ENCODE data around the gene NEK7.

The NEK7 gene

DNA sequence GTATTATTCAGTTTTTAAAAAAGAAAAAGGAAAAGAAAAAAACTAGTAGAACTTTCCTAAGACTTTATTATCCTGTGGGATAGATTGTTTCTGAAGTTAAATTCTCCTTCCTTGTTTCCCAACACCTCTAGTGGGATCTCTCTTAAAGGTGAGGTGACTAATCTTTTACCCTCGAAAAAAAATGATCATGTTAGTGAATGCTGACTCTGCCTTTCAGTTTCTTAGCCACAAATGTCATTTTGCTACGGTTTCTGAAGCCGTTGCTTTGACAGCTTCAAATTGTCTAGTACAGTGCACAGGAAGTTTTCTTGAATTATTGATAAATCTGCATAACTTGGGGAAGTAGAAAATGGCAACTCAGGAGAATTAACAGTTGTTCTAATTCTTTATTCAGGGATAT is 13.0 kb upstream of the NEK7 start:
- H3K4me3 ChIP-seq (ENCODE audit: low read depth, low read length) = no peak overlapping the region
- DNase-seq (ENCODE audit: low read depth) = no peak
- TF ChIP-seq, protein P1, sequence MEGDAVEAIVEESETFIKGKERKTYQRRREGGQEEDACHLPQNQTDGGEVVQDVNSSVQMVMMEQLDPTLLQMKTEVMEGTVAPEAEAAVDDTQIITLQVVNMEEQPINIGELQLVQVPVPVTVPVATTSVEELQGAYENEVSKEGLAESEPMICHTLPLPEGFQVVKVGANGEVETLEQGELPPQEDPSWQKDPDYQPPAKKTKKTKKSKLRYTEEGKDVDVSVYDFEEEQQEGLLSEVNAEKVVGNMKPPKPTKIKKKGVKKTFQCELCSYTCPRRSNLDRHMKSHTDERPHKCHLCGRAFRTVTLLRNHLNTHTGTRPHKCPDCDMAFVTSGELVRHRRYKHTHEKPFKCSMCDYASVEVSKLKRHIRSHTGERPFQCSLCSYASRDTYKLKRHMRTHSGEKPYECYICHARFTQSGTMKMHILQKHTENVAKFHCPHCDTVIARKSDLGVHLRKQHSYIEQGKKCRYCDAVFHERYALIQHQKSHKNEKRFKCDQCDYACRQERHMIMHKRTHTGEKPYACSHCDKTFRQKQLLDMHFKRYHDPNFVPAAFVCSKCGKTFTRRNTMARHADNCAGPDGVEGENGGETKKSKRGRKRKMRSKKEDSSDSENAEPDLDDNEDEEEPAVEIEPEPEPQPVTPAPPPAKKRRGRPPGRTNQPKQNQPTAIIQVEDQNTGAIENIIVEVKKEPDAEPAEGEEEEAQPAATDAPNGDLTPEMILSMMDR (IDR thresholded peaks at IDR 0.05; ENCODE audit: low read depth, low read length, missing control alignments) = no peak

DNA sequence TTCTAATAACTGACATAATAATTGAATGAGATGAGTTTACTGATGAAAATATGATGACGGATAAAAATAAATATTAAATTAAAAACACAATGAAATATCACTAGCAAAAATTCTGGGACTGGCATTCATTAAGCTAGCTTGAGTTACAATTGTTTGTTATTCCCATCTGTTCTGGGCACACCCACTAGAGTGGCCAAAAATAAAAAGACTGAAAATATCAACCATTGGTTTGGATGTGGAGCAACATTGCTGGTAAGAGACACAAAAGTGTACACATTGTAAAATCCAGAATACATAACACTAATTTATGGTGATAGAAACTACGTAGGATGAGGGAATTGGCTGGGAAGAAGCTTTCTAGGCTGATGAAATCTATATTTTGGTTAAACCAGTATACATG is 9.6 kb upstream of the NEK7 start:
- no peak for DNase-seq (ENCODE audit: low read depth)
- no peak overlapping the region for H3K4me3 ChIP-seq (ENCODE audit: low read depth, low read length)
- TF ChIP-seq, protein P1 (IDR thresholded peaks at IDR 0.05; ENCODE audit: low read depth, low read length, missing control alignments) = no peak

DNA sequence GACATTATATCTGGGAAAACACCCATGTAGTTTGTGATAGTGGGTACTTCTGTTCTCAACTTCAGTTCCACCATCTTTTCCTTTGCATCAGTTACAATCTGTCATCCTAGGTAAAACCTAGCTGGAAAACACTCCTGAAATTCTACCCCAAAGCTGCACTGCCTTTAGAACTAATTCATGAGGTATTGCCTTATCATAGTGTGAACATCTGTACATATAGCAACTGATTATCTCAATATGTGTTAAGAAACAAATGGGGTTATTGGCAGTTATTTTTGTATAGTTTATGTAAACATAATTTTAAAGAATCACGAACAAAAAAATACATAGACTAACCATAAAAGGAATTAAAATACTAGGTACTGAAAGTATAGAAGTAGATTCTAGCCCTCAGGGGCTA is 6.4 kb upstream of the NEK7 start:
- DNase-seq (ENCODE audit: low read depth) = no peak
- no peak overlapping the region for H3K4me3 ChIP-seq (ENCODE audit: low read depth, low read length)
- TF ChIP-seq, protein P1 (IDR thresholded peaks at IDR 0.05; ENCODE audit: low read depth, low read length, missing control alignments) = no peak

DNA sequence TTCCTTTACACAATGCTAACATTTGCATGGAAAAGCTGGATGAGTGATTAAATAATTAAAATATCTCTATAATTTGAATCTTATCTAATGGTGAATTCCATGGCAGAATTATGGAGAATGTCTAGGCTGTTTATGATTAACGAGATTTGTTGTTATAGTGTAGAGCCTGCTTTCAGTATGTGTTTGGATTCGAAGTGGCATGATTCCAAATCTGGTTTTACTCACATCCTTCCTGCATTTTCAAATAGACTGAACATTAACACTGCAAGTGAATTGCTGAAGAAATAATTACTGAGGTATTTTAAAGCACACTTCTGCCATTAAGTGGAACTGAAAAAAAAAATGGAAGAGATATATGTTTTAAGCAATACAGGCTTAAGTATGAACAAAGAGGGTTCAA is 5.1 kb upstream of the NEK7 start:
- TF ChIP-seq, protein P1 (IDR thresholded peaks at IDR 0.05; ENCODE audit: low read depth, low read length, missing control alignments) = no peak
- H3K4me3 ChIP-seq (ENCODE audit: low read depth, low read length) = no peak overlapping the region
- no peak for DNase-seq (ENCODE audit: low read depth)

DNA sequence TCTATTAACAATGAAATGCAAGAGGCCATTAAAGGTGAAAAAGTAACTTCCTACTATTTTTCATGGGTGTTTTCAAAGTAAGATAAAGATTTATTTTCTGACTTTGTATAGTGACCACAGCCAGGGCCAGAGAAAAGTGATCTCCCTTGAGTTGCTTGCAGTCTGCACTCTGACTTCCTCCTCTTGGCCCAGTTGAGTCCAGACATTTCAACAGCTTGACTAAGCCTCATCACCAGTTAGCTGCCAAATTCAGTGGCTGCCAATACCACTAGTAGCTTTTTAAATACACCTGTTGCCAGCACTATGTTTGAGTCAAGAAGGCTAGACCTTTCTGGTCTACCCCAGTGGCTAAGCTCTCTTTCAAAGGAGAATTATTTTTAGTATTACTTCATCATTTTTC is 3.7 kb upstream of the NEK7 start:
- H3K4me3 ChIP-seq (ENCODE audit: low read depth, low read length) = no peak overlapping the region
- DNase-seq (ENCODE audit: low read depth) = no peak
- TF ChIP-seq, protein P1 (IDR thresholded peaks at IDR 0.05; ENCODE audit: low read depth, low read length, missing control alignments) = no peak

DNA sequence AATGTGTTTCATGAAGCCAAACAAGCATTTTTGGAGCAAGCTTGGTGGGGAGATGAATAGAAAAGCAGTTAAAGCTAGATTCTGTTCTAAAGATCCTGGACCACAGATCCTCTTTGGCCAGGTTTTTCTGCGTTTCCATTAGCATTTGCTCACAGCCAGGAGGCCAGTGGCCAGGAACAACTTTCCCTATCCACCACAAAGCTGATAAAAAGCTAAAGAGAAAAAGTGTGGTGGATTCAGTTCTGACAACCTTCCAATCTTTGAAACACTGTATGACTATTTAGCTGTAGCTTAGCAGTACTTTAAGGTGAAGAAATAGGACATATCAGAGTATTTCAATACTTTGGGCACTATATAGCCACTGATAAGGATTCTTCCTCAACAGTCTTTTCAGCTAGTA is 3.0 kb upstream of the NEK7 start:
- TF ChIP-seq, protein P1 (IDR thresholded peaks at IDR 0.05; ENCODE audit: low read depth, low read length, missing control alignments) = no peak
- no peak for DNase-seq (ENCODE audit: low read depth)

DNA sequence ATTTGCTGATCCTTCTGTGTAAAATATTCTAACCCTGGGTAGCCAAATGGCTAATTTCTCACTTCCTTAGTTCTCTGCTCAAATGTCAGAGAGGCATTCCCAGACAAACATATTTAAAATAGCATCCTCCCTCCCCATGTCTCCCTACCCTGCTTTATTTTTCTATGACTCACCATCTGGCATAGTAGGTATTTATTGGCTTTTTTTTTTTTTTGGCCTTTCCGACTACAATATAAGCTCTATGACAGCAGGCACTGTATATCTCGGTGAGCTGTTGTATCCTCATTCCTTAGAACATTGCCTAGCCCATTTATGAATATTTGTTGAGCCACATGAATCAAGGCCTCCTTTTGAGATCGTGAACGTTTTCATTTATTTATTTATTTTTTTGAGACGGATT is 1.5 kb upstream of the NEK7 start:
- H3K4me3 ChIP-seq (ENCODE audit: low read depth, low read length) = no peak overlapping the region
- TF ChIP-seq, protein P1 (IDR thresholded peaks at IDR 0.05; ENCODE audit: low read depth, low read length, missing control alignments) = no peak
- DNase-seq (ENCODE audit: low read depth) = no peak

More for the DNA sequence above, 3.0 kb upstream of the NEK7 start:
- H3K4me3 ChIP-seq (ENCODE audit: low read depth, low read length) = no peak overlapping the region
